SK-N-SH treated with all-trans-retinoic acid at 6 μM for 48 hours (cell line): ENCODE data around the gene TTLL4.

ENCODE experiments used
- ATAC-seq: fragments of 200-7000 bp; cut with Tn5 transposase; 3 replicates; pipeline ENCODE4 v1.9.1; 2020; ENCODE audit warnings: mild to moderate bottlenecking, moderate library complexity
- CSRNP3 ChIP-seq: fragments of 250-450 bp; sonication (Bioruptor Pico); IDR thresholded peaks from 2 replicates; pipeline ENCODE4 v1.5.1; 2021; ENCODE audit warnings: mild to moderate bottlenecking, moderate library complexity
- ISL1 ChIP-seq: fragments of 250-450 bp; sonication (Bioruptor Pico); IDR thresholded peaks from 2 replicates; pipeline ENCODE4 v2.1.2; 2022; ENCODE audit warnings: mild to moderate bottlenecking, moderate library complexity
- OSR1 ChIP-seq: fragments of 250-450 bp; sonication (Bioruptor Pico); IDR thresholded peaks from 2 replicates; pipeline ENCODE4 v1.8.0; 2022; ENCODE audit warnings: moderate library complexity, mild to moderate bottlenecking, inconsistent platforms
- SNAI2 ChIP-seq: fragments of 250-450 bp; sonication (Bioruptor Pico); IDR thresholded peaks from 2 replicates; pipeline ENCODE4 v1.5.0; 2020; ENCODE audit warnings: mild to moderate bottlenecking, moderate library complexity
- TSHZ2 ChIP-seq: fragments of 250-450 bp; sonication (Bioruptor Pico); IDR thresholded peaks from 2 replicates; pipeline ENCODE4 v1.5.0; 2020; ENCODE audit warnings: mild to moderate bottlenecking, moderate library complexity
- ZNF70 ChIP-seq: fragments of 450-650 bp; formaldehyde crosslinking; IDR thresholded peaks from 2 replicates; pipeline ENCODE4 v1.5.0; 2020; ENCODE audit warnings: mild to moderate bottlenecking, moderate library complexity

TTLL4 gene

GRCh38 chr2:218804817-218805216 is 94.2 kb downstream of the TTLL4 start:
- no peak for ATAC-seq
- TF ChIP-seq OSR1 (CRISPR knock-in tag) (no peak), ZNF70 (CRISPR knock-in tag) (no peak), TSHZ2 (CRISPR knock-in tag) (no peak), CSRNP3 (no peak), ISL1 (no peak), SNAI2 (CRISPR knock-in tag) (no peak)
